HepG2 (cell line): ENCODE results near the gene IZUMO4. TPM values are rescaled to one million over a fixed set of nuclear protein-coding genes. Genes with fewer than 3 reads are reported as not detected.

Experiments used
- ARID4A ChIP-seq: sonication (generic); formaldehyde crosslinking; IDR thresholded peaks from 2 replicates; pipeline ENCODE4 v1.5.0; 2020; ENCODE audit warnings: mild to moderate bottlenecking, missing genetic modification reagents, borderline replicate concordance
- GPBP1L1 ChIP-seq: sonication (generic); formaldehyde crosslinking; IDR thresholded peaks from 2 replicates; pipeline ENCODE4 v1.5.0; 2020; ENCODE audit warnings: mild to moderate bottlenecking, missing genetic modification reagents
- HDAC6 ChIP-seq: fragments of 200-600 bp; sonication (generic); IDR thresholded peaks from 2 replicates; pipeline ENCODE4 v1.7.0; 2017; ENCODE audit warnings: mild to moderate bottlenecking, antibody characterized with exemption, low read length, low read depth
- MXD4 ChIP-seq: IDR thresholded peaks from 2 replicates; pipeline ENCODE4 v1.6.1; 2016; ENCODE audit warnings: mild to moderate bottlenecking, missing biosample characterization, missing genetic modification reagents
- NCOA5 ChIP-seq: sonication (generic); formaldehyde crosslinking; IDR thresholded peaks from 2 replicates; pipeline ENCODE4 v1.4.0; 2020; ENCODE audit warnings: missing genetic modification reagents
- PCBP1 ChIP-seq: fragments of 200-400 bp; formaldehyde crosslinking; IDR thresholded peaks from 2 replicates; pipeline ENCODE4 v1.6.1; 2017; ENCODE audit warnings: mild to moderate bottlenecking, low read depth, low read length, borderline replicate concordance
- SP4 ChIP-seq: sonication (generic); formaldehyde crosslinking; IDR thresholded peaks from 2 replicates; pipeline ENCODE4 v1.8.1; 2023; ENCODE audit warnings: mild to moderate bottlenecking, missing genetic modification reagents
- SRF ChIP-seq: IDR thresholded peaks from 2 replicates; pipeline ENCODE4 v1.6.1; 2011; ENCODE audit warnings: mild to moderate bottlenecking, low read depth, low read length, moderate library complexity
- TOPORS ChIP-seq: sonication (generic); formaldehyde crosslinking; IDR thresholded peaks from 2 replicates; pipeline ENCODE4 v1.8.0; 2023; ENCODE audit warnings: mild to moderate bottlenecking, missing genetic modification reagents
- ZBTB8A ChIP-seq: sonication (generic); formaldehyde crosslinking; IDR thresholded peaks from 2 replicates; pipeline ENCODE4 v1.4.0; 2020; ENCODE audit warnings: mild to moderate bottlenecking, low read depth, missing genetic modification reagents, borderline replicate concordance
- ZNF333 ChIP-seq: sonication (generic); formaldehyde crosslinking; IDR thresholded peaks from 2 replicates; pipeline ENCODE4 v1.4.0; 2020; ENCODE audit warnings: mild to moderate bottlenecking, missing genetic modification reagents, borderline replicate concordance
- ZNF362 ChIP-seq: sonication (generic); formaldehyde crosslinking; IDR thresholded peaks from 2 replicates; pipeline ENCODE4 v1.4.0; 2020; ENCODE audit warnings: missing genetic modification reagents, mild to moderate bottlenecking, borderline replicate concordance
- ZNF44 ChIP-seq: sonication (generic); formaldehyde crosslinking; IDR thresholded peaks from 2 replicates; pipeline ENCODE4 v1.5.1; 2020; ENCODE audit warnings: mild to moderate bottlenecking, missing genetic modification reagents
- ZNF572 ChIP-seq: sonication (generic); formaldehyde crosslinking; IDR thresholded peaks from 2 replicates; pipeline ENCODE4 v1.5.1; 2020; ENCODE audit warnings: mild to moderate bottlenecking, missing genetic modification reagents
- ZNF589 ChIP-seq: sonication (generic); formaldehyde crosslinking; conservative IDR thresholded peaks from 2 replicates; pipeline ENCODE4 v1.8.0; 2022; ENCODE audit warnings: mild to moderate bottlenecking, moderate library complexity, missing genetic modification reagents
- ZNF609 ChIP-seq: sonication (generic); formaldehyde crosslinking; IDR thresholded peaks from 2 replicates; pipeline ENCODE4 v1.4.0; 2020; ENCODE audit warnings: mild to moderate bottlenecking, missing genetic modification reagents, borderline replicate concordance
- ZNF83 ChIP-seq: sonication (generic); formaldehyde crosslinking; IDR thresholded peaks from 2 replicates; pipeline ENCODE4 v1.4.0; 2020; ENCODE audit warnings: missing genetic modification reagents, mild to moderate bottlenecking, borderline replicate concordance
- ZNF891 ChIP-seq: sonication (generic); formaldehyde crosslinking; IDR thresholded peaks from 2 replicates; pipeline ENCODE4 v1.5.0; 2020; ENCODE audit warnings: mild to moderate bottlenecking, missing genetic modification reagents
- ZSCAN30 ChIP-seq: sonication (generic); formaldehyde crosslinking; IDR thresholded peaks from 2 replicates; pipeline ENCODE4 v1.5.0; 2020; ENCODE audit warnings: mild to moderate bottlenecking, missing genetic modification reagents
- polyA plus RNA-seq, 8 experiments: library from polyadenylated mRNA; depleted of rRNA in 3 of 8; stranded (reverse) in 7 of 8; unstranded in 1 of 8; fragments of >200 nt; fragmentation: Illumina TruSeq in 4 of 8; extraction: Trizol in 4 of 8; gene quantifications; 2 replicates each; pipeline versions ENCODE4 v1.2.1 to v1.2.3, GENCODE V29; 2011 to 2016; ENCODE audit warnings: low read depth in 4 of 8, missing spikeins in 1 of 8, mixed read lengths in 1 of 8; ENCODE audit not compliant: insufficient read depth in 1 of 8
- total RNA-seq, 5 experiments: library from RNA; depleted of rRNA; stranded (reverse); fragments of >200 nt; fragmentation: Illumina TruSeq; extraction: Trizol; gene quantifications; 2 replicates each; pipeline ENCODE4 v1.2.3, GENCODE V29; 2016; ENCODE audit warnings: low read depth in 1 of 5

IZUMO4 gene
- total and polyA plus RNA-seq, 2 of the 13 experiments (the other 11 are each of a cell fraction or from before 2014, with no cell fraction given) = 0.77 to 3.9 TPM

GRCh38 chr19:2096034-2096479, 658 bp upstream of the IZUMO4 start, which contains the start of gene MOB3A (continued):
- no peak for TF ChIP-seq ZNF609
- TF ChIP-seq ZNF891 (CRISPR knock-in tag) = no peak
- no peak for TF ChIP-seq HDAC6
- peak; percentile 93 for TF ChIP-seq ARID4A (CRISPR knock-in tag)
- TF ChIP-seq ZNF362 (CRISPR knock-in tag) = peak; percentile 47; the same call in 1 of the 2 replicates
- no peak for TF ChIP-seq SRF
- no peak for TF ChIP-seq NCOA5 (CRISPR knock-in tag)
- no peak for TF ChIP-seq ZNF572 (CRISPR knock-in tag)
- peak; percentile 70; the same call in 1 of the 2 replicates for TF ChIP-seq ZNF589 (CRISPR knock-in tag)
- peak; percentile 82 for TF ChIP-seq SP4 (CRISPR knock-in tag)
- TF ChIP-seq GPBP1L1 (CRISPR knock-in tag) = no peak
- TF ChIP-seq MXD4 = peak; percentile 25; the same call in 1 of the 2 replicates
- TF ChIP-seq ZSCAN30 = no peak
- TF ChIP-seq ZNF333 (CRISPR knock-in tag) = peak; percentile 99
- no peak for TF ChIP-seq ZNF44 (CRISPR knock-in tag)
- peak; percentile 80; the same call in 1 of the 2 replicates for TF ChIP-seq ZNF83 (CRISPR knock-in tag)
- no peak for TF ChIP-seq ZBTB8A (CRISPR knock-in tag)
- TF ChIP-seq TOPORS (CRISPR knock-in tag) = no peak; the same call in 1 of the 2 replicates
- TF ChIP-seq PCBP1 = no peak
